Vagina (tissue), 2 donors: ENCODE results near the gene RAD51AP2. TPM values are rescaled to one million over a fixed set of nuclear protein-coding genes. Genes with fewer than 3 reads are reported as not detected.

Experiments used
- DNase-seq, 2 donors: peaks; one replicate each; pipeline ENCODE4 v3.0.0-alpha.2; 2017; ENCODE audit errors: extremely low spot score in 2 of 2
- H3K27ac ChIP-seq: fragments of 200-600 bp; sonication (generic); one replicate; pipeline ENCODE4 v1.5.1; 2019
- H3K27me3 ChIP-seq: fragments of 200-600 bp; sonication (generic); one replicate; pipeline ENCODE4 v1.5.1; 2019
- H3K36me3 ChIP-seq, 2 donors: fragments of 200-600 bp; sonication (generic); one replicate each; pipeline ENCODE4 v1.5.1; 2017 to 2019
- H3K4me1 ChIP-seq: fragments of 200-600 bp; sonication (generic); one replicate; pipeline ENCODE4 v1.5.1; 2019
- H3K4me3 ChIP-seq, 2 donors: fragments of 200-600 bp; sonication (generic); 1 replicate in 1 of 2; 2 replicates in 1 of 2; pipeline ENCODE4 v1.5.1; 2016 to 2019
- H3K9me3 ChIP-seq: fragments of 200-600 bp; sonication (generic); one replicate; pipeline ENCODE4 v1.5.1; 2019
- POLR2A ChIP-seq, 2 donors: fragments of 450-650 bp; IDR thresholded peaks; one replicate each; pipeline ENCODE4 v1.6.1; 2017; ENCODE audit warnings: antibody characterized with exemption in 2 of 2, mild to moderate bottlenecking in 2 of 2, moderate library complexity in 2 of 2
- POLR2AphosphoS5 ChIP-seq, 2 donors: sonication (generic); formaldehyde crosslinking; IDR thresholded peaks; one replicate each; pipeline ENCODE4 v1.9.0; 2017; ENCODE audit warnings: antibody characterized with exemption in 2 of 2, mild to moderate bottlenecking in 2 of 2, low read depth in 1 of 2; ENCODE audit not compliant: insufficient read depth in 1 of 2
- intact Hi-C: fragments of 100-400 bp; cut with DNase I; formaldehyde crosslinking; loops from one replicate; pipeline ENCODE4 v1.15.1; 2023
- total RNA-seq: library from RNA; depleted of rRNA; stranded (reverse); fragments of >200 nt; gene quantifications from one replicate; pipeline ENCODE4 v1.2.3, GENCODE V29; 2016
- TF ChIP-seq, protein P1 (sequence below), 3 experiments: fragments of 450-650 bp in 2 of 3; fragments of 200-600 bp in 1 of 3; sonication (generic) in 1 of 3; IDR thresholded peaks; one replicate each; pipeline ENCODE4 v1.5.1; 2017 to 2019; ENCODE audit warnings: antibody characterized with exemption in 3 of 3, mild to moderate bottlenecking in 2 of 3, moderate library complexity in 2 of 3

The RAD51AP2 gene
- total RNA-seq, 1 donor from 2014 or later, result 0.25 TPM

DNA sequence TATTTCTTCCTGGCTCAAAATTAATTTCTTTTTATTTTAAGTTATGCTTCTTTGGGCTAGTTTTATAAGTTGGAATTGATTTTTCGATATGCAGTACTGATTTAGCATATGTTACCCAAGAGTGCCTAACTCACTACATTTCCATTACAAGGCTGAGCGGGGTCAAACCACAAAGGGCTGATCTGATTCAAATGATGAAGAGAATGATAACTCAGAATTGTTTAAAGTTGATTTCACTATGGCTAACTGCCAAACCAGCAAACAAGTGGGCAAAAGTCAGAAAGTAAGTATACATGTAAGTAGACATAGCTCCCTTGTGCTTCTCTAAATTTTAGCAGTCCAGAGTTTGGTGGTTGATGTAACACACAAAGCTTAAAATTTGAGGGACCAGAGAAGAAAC, 35.6 kb downstream of the RAD51AP2 start:
- no peak for TF ChIP-seq POLR2A (IDR thresholded peaks at IDR 0.05)
- TF ChIP-seq POLR2AphosphoS5 (IDR thresholded peaks at IDR 0.05; ENCODE audit: insufficient read depth in 1 of 2, low read depth in 1 of 2), result no peak
- TF ChIP-seq, protein P1, sequence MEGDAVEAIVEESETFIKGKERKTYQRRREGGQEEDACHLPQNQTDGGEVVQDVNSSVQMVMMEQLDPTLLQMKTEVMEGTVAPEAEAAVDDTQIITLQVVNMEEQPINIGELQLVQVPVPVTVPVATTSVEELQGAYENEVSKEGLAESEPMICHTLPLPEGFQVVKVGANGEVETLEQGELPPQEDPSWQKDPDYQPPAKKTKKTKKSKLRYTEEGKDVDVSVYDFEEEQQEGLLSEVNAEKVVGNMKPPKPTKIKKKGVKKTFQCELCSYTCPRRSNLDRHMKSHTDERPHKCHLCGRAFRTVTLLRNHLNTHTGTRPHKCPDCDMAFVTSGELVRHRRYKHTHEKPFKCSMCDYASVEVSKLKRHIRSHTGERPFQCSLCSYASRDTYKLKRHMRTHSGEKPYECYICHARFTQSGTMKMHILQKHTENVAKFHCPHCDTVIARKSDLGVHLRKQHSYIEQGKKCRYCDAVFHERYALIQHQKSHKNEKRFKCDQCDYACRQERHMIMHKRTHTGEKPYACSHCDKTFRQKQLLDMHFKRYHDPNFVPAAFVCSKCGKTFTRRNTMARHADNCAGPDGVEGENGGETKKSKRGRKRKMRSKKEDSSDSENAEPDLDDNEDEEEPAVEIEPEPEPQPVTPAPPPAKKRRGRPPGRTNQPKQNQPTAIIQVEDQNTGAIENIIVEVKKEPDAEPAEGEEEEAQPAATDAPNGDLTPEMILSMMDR (IDR thresholded peaks at IDR 0.05), result no peak
- DNase-seq, result no peak
- no peak overlapping the region for H3K27ac ChIP-seq
- no peaks in the 10 kb centered on the region for H3K4me1 ChIP-seq
- H3K27me3 ChIP-seq, result no peaks in the 10 kb centered on the region
- intact Hi-C loops, result no loop called here
- H3K4me3 ChIP-seq, result no peak overlapping the region
- H3K9me3 ChIP-seq, result no peaks in the 10 kb centered on the region
- H3K36me3 ChIP-seq, result no peaks in the 10 kb centered on the region

DNA sequence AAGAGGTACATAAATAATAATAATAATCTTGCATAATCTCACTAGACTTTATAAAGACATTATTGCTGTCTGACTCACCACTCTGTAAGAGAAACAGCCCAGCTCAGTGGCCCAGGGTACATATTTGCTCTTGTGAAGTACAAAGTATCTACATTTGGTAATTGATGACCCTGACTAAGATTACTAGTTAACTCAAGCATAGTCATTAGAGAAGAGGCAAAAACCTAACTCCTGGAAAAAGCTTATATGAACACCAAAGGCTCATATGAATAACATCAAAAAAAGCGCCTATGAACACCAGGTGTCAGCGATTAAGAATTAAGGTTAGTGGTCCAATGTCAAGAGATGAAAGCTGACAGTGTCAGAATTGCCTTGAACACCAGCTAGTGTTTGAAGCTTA, 38.4 kb downstream of the RAD51AP2 start:
- peaks cover 5% of the 10 kb centered on the region for H3K4me1 ChIP-seq
- no peak overlapping the region for H3K27ac ChIP-seq
- intact Hi-C loops, result no loop called here
- no peaks in the 10 kb centered on the region for H3K36me3 ChIP-seq
- no peak for DNase-seq
- no peaks in the 10 kb centered on the region for H3K9me3 ChIP-seq
- no peak overlapping the region for H3K4me3 ChIP-seq
- TF ChIP-seq POLR2A (IDR thresholded peaks at IDR 0.05) (no peak), POLR2AphosphoS5 (IDR thresholded peaks at IDR 0.05; ENCODE audit: insufficient read depth in 1 of 2, low read depth in 1 of 2) (no peak)
- TF ChIP-seq, protein P1 (IDR thresholded peaks at IDR 0.05), result no peak
- no peaks in the 10 kb centered on the region for H3K27me3 ChIP-seq

DNA sequence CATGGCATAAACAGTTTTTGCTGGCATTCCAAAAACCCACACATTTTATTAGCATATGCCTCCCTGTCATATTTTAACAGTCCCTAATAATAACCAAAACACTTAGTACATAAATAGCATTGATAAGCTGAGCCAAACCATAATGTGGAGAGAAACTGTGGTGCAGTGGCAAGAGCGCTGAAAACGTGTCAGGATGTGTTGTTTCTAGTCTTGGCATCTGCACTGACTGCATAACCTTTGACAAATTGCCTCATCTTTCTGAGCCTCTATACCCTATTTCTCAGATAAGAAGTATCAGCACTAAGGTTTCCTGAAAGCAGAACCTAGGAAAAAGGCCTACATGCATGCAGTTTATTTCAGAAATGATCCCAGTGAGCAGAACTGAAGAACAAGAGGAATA, 41.4 kb downstream of the RAD51AP2 start:
- no peaks in the 10 kb centered on the region for H3K27me3 ChIP-seq
- DNase-seq, result no peak
- intact Hi-C loops, result no loop called here
- TF ChIP-seq POLR2AphosphoS5 (IDR thresholded peaks at IDR 0.05; ENCODE audit: insufficient read depth in 1 of 2, low read depth in 1 of 2) (no peak), POLR2A (IDR thresholded peaks at IDR 0.05) (no peak)
- TF ChIP-seq, protein P1 (IDR thresholded peaks at IDR 0.05), result no peak
- H3K27ac ChIP-seq, result no peak overlapping the region
- H3K9me3 ChIP-seq, result no peaks in the 10 kb centered on the region
- H3K4me1 ChIP-seq, result peaks cover 5% of the 10 kb centered on the region
- H3K4me3 ChIP-seq, result no peak overlapping the region
- H3K36me3 ChIP-seq, result no peaks in the 10 kb centered on the region

DNA sequence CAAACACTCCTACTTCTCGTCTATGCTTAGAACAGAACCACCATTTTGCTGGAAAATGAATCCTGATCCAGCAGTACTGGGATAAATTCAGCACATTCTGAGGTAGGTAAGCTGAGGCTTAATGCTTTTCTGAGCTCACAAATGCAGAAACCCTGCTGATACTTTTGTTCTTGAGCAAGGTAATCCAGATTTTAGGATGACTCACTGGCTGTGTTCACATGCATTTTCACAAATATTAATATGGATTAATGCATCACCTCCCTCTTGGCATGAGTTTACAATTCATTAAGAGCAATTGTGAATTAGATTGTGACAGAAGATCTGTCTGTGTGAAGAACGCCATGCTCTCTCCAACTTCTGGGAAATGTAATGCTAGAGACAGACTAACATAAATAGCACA, 42.2 kb downstream of the RAD51AP2 start:
- intact Hi-C loops, result no loop called here
- TF ChIP-seq POLR2A (IDR thresholded peaks at IDR 0.05), result no peak
- TF ChIP-seq, protein P1 (IDR thresholded peaks at IDR 0.05), result no peak
- no peak for TF ChIP-seq POLR2AphosphoS5 (IDR thresholded peaks at IDR 0.05; ENCODE audit: insufficient read depth in 1 of 2, low read depth in 1 of 2)

DNA sequence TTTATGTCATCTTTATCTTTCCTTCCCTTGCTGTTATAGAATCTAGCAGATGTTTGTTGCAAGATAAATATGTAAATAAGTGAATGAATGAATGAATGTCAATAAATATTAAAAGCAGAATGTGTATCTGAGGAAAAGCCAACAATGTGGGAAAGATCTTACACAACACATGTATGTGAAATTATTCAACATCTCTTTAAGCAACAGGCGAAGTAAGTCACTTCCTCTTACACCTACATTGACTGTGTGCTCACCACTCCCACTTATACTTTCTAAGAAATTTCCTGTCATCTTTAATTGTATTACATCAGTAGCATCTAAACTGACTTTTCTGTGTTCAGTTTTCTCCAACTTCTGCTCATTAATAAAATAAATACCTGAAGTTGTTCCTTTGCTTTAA, 43.0 kb downstream of the RAD51AP2 start:
- Histone ChIP-seq H3K9me3 (no peaks in the 10 kb centered on the region), H3K27me3 (no peaks in the 10 kb centered on the region), H3K4me1 (peaks cover 5% of the 10 kb centered on the region), H3K27ac (no peak overlapping the region), H3K36me3 (no peaks in the 10 kb centered on the region), H3K4me3 (no peak overlapping the region)
- no peak for DNase-seq
- intact Hi-C loops, result no loop called here
- TF ChIP-seq, protein P1 (IDR thresholded peaks at IDR 0.05), result no peak
- no peak for TF ChIP-seq POLR2A (IDR thresholded peaks at IDR 0.05)
- no peak for TF ChIP-seq POLR2AphosphoS5 (IDR thresholded peaks at IDR 0.05; ENCODE audit: insufficient read depth in 1 of 2, low read depth in 1 of 2)

More for the DNA sequence above, 42.2 kb downstream of the RAD51AP2 start:
- Histone ChIP-seq H3K36me3 (no peaks in the 10 kb centered on the region), H3K4me1 (peaks cover 5% of the 10 kb centered on the region), H3K4me3 (no peak overlapping the region), H3K9me3 (no peaks in the 10 kb centered on the region), H3K27me3 (no peaks in the 10 kb centered on the region), H3K27ac (no peak overlapping the region)
- DNase-seq, result no peak
